ENCODE results near the gene AP4S1.

DNA sequence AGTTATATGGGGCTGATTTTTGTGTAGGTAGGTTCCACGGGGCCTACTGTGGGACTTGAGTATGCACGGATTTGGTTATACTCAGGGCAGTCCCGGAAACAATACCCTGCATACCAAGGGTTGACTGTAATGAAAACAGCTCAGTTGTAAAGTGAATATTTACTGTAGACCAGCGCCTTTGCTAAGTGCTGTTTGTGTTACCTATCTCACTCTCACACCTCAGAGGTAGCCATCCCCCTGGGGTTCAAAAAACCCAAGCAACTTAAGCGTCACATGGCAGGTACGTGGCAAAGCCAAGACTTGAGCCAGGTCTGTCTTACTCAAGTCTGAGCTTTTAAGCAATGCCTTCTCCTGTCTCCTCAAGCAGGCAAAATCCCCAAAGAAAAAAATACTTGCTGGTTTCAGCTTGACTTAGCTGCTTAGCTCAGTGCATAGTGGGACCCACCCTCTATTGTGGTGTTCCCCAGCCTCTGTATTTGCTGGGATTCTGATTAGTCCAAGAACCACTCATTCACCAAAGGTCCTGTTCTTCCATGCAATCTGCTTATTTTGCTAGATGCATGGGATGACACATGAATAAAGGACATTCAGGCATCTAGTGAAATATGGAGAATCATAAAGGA, 34.9 kb downstream of the AP4S1 start:
- TF ChIP-seq, protein P1, sequence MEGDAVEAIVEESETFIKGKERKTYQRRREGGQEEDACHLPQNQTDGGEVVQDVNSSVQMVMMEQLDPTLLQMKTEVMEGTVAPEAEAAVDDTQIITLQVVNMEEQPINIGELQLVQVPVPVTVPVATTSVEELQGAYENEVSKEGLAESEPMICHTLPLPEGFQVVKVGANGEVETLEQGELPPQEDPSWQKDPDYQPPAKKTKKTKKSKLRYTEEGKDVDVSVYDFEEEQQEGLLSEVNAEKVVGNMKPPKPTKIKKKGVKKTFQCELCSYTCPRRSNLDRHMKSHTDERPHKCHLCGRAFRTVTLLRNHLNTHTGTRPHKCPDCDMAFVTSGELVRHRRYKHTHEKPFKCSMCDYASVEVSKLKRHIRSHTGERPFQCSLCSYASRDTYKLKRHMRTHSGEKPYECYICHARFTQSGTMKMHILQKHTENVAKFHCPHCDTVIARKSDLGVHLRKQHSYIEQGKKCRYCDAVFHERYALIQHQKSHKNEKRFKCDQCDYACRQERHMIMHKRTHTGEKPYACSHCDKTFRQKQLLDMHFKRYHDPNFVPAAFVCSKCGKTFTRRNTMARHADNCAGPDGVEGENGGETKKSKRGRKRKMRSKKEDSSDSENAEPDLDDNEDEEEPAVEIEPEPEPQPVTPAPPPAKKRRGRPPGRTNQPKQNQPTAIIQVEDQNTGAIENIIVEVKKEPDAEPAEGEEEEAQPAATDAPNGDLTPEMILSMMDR (IDR thresholded peaks at IDR 0.05; ENCODE audit: borderline replicate concordance, extremely low read depth, low read length, poor library complexity, severe bottlenecking): no peak
- TF ChIP-seq EZH2 (IDR thresholded peaks at IDR 0.05; ENCODE audit: borderline replicate concordance, low read depth, low read length, severe bottlenecking): no peak
